Coronary artery (tissue), 2 donors: ENCODE data around the gene PROK1.
"Not testable (repeated sequence)": the region's sequence is repeated elsewhere in the genome, so short reads cannot be mapped to it uniquely, and the experiment has no call there.

ENCODE experiments used
- DNase-seq: peaks from one replicate; pipeline ENCODE4 v3.0.0-alpha.2; 2017; ENCODE audit warnings: low spot score
- H3K27ac ChIP-seq, 2 donors: fragments of 200-600 bp; sonication (generic); one replicate each; pipeline ENCODE4 v1.5.1; 2016 to 2019
- H3K4me3 ChIP-seq: fragments of 200-600 bp; sonication (generic); 2 replicates; pipeline ENCODE4 v1.5.1; 2016; ENCODE audit warnings: mild to moderate bottlenecking, moderate library complexity
- TF ChIP-seq, protein P1 (sequence below): fragments of 200-600 bp; sonication (generic); IDR thresholded peaks from one replicate; pipeline ENCODE4 v1.5.1; 2019; ENCODE audit warnings: antibody characterized with exemption

PROK1 gene

DNA sequence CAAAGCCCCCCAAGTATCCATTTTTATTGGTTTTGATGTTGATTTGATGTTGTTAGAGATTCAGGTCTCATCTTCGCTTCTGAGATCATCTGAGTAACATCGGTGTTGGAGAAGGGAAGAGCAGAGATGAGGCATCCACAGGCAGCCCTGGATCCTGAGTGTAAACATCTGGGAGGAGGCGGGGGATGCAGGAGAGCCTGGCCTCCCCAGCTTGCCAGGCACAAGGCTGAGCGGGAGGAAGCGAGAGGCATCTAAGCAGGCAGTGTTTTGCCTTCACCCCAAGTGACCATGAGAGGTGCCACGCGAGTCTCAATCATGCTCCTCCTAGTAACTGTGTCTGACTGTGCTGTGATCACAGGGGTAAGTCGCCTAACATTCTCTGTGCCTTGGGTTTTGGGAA lies at the start of gene PROK1:
Gene PROK1 (plus strand): TSS at position 221 of the 400 bp plus-strand sequence. CDS start 68 bp downstream, at position 289.
- TF ChIP-seq, protein P1, sequence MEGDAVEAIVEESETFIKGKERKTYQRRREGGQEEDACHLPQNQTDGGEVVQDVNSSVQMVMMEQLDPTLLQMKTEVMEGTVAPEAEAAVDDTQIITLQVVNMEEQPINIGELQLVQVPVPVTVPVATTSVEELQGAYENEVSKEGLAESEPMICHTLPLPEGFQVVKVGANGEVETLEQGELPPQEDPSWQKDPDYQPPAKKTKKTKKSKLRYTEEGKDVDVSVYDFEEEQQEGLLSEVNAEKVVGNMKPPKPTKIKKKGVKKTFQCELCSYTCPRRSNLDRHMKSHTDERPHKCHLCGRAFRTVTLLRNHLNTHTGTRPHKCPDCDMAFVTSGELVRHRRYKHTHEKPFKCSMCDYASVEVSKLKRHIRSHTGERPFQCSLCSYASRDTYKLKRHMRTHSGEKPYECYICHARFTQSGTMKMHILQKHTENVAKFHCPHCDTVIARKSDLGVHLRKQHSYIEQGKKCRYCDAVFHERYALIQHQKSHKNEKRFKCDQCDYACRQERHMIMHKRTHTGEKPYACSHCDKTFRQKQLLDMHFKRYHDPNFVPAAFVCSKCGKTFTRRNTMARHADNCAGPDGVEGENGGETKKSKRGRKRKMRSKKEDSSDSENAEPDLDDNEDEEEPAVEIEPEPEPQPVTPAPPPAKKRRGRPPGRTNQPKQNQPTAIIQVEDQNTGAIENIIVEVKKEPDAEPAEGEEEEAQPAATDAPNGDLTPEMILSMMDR, result no peak
- H3K4me3 ChIP-seq, result no peak within 1 kb of the TSS
- H3K27ac ChIP-seq, result no peak within 1 kb of the TSS
- no peak for DNase-seq

- no peak for DNase-seq
- H3K4me3 ChIP-seq, result no peak overlapping the region
- no peak overlapping the region for H3K27ac ChIP-seq
- TF ChIP-seq, protein P1, result no peak
These were observed 47.1 kb upstream of the PROK1 start for GRCh38 chr1:110403805-110404204.

- TF ChIP-seq, protein P1, result no peak
- Histone ChIP-seq H3K4me3 (no peak overlapping the region), H3K27ac (no peak overlapping the region)
- no peak for DNase-seq
These were observed 46.5 kb upstream of the PROK1 start for GRCh38 chr1:110404401-110404800.

DNA sequence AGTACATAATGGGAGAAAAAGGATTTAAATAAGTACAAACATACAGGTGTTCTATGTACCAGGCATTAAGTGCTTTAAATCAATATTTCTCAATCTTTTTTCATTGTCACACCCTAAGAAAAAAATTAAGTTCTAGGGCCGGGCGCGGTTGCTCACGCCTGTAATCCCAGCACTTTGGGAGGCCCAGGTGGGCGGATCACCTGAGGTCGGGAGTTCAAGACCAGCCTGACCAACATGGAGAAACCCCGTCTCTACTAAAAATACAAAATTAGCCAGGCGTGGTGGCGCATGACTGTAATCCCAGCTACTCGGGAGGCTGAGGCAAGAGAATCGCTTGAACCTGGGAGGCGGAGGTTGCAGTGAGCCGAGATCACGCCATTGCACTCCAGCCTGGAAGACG lies 44.5 kb upstream of the PROK1 start:
- not testable (repeated sequence) for DNase-seq
- H3K4me3 ChIP-seq, result peak overlapping the region; percentile 99
- peak overlapping the region in 1 of 2 donors; percentile 82 for H3K27ac ChIP-seq

DNA sequence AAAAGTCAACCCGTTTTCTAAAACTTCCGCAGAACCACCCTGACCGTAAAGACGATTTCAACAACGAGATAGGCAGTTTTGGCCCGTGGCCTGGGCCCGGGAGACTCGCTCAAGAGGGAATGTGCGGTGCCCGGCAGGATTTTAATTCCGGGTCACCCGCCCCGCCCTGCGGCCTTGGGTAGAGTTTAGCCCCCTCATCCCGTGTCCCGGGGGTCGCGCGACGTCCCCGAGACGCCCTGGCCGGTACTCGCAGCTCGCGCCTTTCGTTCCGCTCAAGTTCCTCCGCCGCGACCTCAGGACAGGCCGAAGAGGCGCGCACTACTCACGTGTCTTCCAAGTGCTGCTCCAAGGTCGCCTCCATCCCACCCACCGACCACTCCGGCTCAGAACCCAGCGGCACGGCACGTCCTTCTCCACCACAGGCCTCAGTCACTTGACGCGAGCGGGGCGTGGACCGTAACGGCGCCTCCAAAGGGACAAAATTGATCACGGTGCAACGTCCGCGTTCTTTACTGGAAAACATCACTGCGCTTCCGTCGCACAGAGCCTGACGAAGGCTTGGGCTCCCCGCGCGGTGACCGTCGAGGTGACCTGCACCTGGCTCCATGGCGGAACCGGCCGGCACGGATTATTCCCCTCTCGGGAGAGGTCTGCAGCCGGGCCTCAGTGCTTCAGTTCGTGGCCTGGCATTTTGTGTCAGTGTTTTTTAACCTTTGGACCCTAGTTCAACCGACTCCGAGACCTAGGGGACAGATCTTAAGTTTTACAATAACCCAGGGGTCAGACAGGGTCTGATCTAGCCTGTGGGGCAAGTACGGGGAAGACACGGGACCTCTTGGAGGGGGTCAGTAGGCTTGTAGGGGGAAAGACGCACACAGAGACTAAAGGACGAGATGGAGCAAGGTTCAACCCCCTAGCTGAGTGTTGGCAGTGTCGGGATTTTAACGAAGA lies 43.4 kb upstream of the PROK1 start, which contains the start of gene LAMTOR5:
Gene LAMTOR5 (minus strand): TSS at position 435 of the 951 bp plus-strand sequence. CDS start 74 bp downstream, at position 361.
- peak; percentile 95 for DNase-seq
- Histone ChIP-seq H3K27ac (peak within 1 kb of the TSS; percentile 82 to 98), H3K4me3 (peak within 1 kb of the TSS; percentile 99)
- TF ChIP-seq, protein P1, result no peak

GRCh38 chr1:110408488-110408887 lies 42.5 kb upstream of the PROK1 start:
- TF ChIP-seq, protein P1, result no peak
- Histone ChIP-seq H3K4me3 (no peak overlapping the region), H3K27ac (no peak overlapping the region)
- DNase-seq, result no peak

GRCh38 chr1:110409316-110409715 lies 41.6 kb upstream of the PROK1 start:
- H3K4me3 ChIP-seq, result no peak overlapping the region
- TF ChIP-seq, protein P1, result no peak
- H3K27ac ChIP-seq, result no peak overlapping the region
- DNase-seq, result no peak
